H1 (cell line): Measurements from ENCODE around the gene MAP1B. TPM values are rescaled to one million over a fixed set of nuclear protein-coding genes. Genes with fewer than 3 reads are reported as not detected.

Experiments used
- CTCF ChIA-PET: fragments of 300-600 bp; sonication (Branson Sonifier 250); formaldehyde crosslinking; loops from one replicate; lab custom pipeline; 2021; ENCODE audit not compliant: partially characterized antibody; lab: Charles Lee
- POLR2A ChIA-PET: fragments of 300-600 bp; sonication (Branson Sonifier 250); formaldehyde crosslinking; loops from one replicate; lab custom pipeline; 2021; ENCODE audit warnings: inconsistent platforms; ENCODE audit not compliant: partially characterized antibody; lab: Charles Lee
- DNase-seq, 2 experiments: peaks; one replicate each; pipeline versions ENCODE4 v3.0.0 to v3.0.0-alpha.2; 2010 to 2022; ENCODE audit warnings: low spot score in 2 of 2, low read depth in 1 of 2, mixed read lengths in 1 of 2
- FAIRE-seq: peaks from 2 replicates; lab custom pipeline; 2011; peaks lifted over from hg19 to GRCh38; lab: Jason Lieb, UNC
- H2AFZ ChIP-seq: 2 replicates; pipeline ENCODE4 v1.8.1; 2012; ENCODE audit warnings: low read length, inconsistent platforms
- H2AK5ac ChIP-seq: 2 replicates; pipeline ENCODE4 v1.6.1; 2013; ENCODE audit warnings: low read depth, low read length
- H2BK120ac ChIP-seq: replicated peaks from 2 replicates; pipeline ENCODE3; 2013; ENCODE audit warnings: low read depth, low read length, inconsistent platforms
- H2BK12ac ChIP-seq: 2 replicates; pipeline ENCODE4 v1.6.1; 2013; ENCODE audit warnings: low read depth, low read length
- H2BK15ac ChIP-seq: 2 replicates; pipeline ENCODE4 v1.6.1; 2013; ENCODE audit warnings: low read length
- H2BK20ac ChIP-seq: 2 replicates; pipeline ENCODE4 v1.6.1; 2013; ENCODE audit warnings: low read length
- H2BK5ac ChIP-seq: 2 replicates; pipeline ENCODE4 v1.6.1; 2013; ENCODE audit warnings: low read depth, low read length
- H3K14ac ChIP-seq: 2 replicates; pipeline ENCODE4 v1.6.1; 2013; ENCODE audit warnings: inconsistent platforms; ENCODE audit not compliant: insufficient read length
- H3K18ac ChIP-seq: 2 replicates; pipeline ENCODE4 v1.6.1; 2013; ENCODE audit warnings: low read length; ENCODE audit errors: extremely low read depth
- H3K23ac ChIP-seq: 2 replicates; pipeline ENCODE4 v1.6.1; 2013; ENCODE audit warnings: inconsistent platforms; ENCODE audit not compliant: insufficient read length
- H3K23me2 ChIP-seq: 2 replicates; pipeline ENCODE4 v1.6.1; 2013; ENCODE audit warnings: low read depth, low read length
- H3K27ac ChIP-seq: 2 replicates; pipeline ENCODE4 v1.6.1; 2011; ENCODE audit warnings: low read depth, low read length, inconsistent platforms
- H3K27me3 ChIP-seq, 4 experiments: replicated peaks in 1 of 4; 1 replicate in 1 of 4; 2 replicates in 3 of 4; pipeline versions ENCODE4 v1.6.1 to v1.8.1; 2011 to 2013; ENCODE audit warnings: low read length in 3 of 4, mild to moderate bottlenecking in 3 of 4, inconsistent platforms in 2 of 4, mixed read lengths in 2 of 4, moderate library complexity in 1 of 4; ENCODE audit not compliant: control insufficient read depth in 3 of 4, insufficient read depth in 3 of 4; ENCODE audit errors: extremely low read depth in 1 of 4
- H3K36me3 ChIP-seq, 4 experiments: 2 replicates each; pipeline versions ENCODE4 v1.6.1 to v1.8.1; 2011 to 2013; ENCODE audit warnings: mild to moderate bottlenecking in 4 of 4, low read length in 3 of 4, moderate library complexity in 2 of 4, control low read depth in 1 of 4, inconsistent platforms in 1 of 4; ENCODE audit not compliant: insufficient read depth in 4 of 4, control insufficient read depth in 2 of 4
- H3K4ac ChIP-seq: replicated peaks from 2 replicates; pipeline ENCODE3; 2013; ENCODE audit warnings: low read length, low read depth, mixed read lengths, inconsistent platforms; ENCODE audit not compliant: insufficient read length
- H3K4me1 ChIP-seq, 4 experiments: replicated peaks in 1 of 4; 1 replicate in 1 of 4; 2 replicates in 3 of 4; pipeline versions ENCODE4 v1.6.1 to v1.8.1; 2011 to 2013; ENCODE audit warnings: low read length in 3 of 4, inconsistent platforms in 2 of 4, mixed read lengths in 1 of 4; ENCODE audit not compliant: insufficient read depth in 4 of 4, control insufficient read depth in 3 of 4
- H3K4me2 ChIP-seq, 2 experiments: 2 replicates each; pipeline versions ENCODE4 v1.6.1 to v1.8.1; 2011 to 2013; ENCODE audit warnings: low read depth in 2 of 2, low read length in 2 of 2, control low read depth in 1 of 2, inconsistent platforms in 1 of 2, mild to moderate bottlenecking in 1 of 2; ENCODE audit not compliant: insufficient read depth in 1 of 2
- H3K4me3 ChIP-seq, 4 experiments: fragments of 200-600, 300-600 bp in 1 of 4; sonication (generic), shearing (Covaris generic), sonication (Bioruptor Twin) in 1 of 4; 2 replicates each; pipeline versions ENCODE4 v1.5.1 to v1.8.1; 2011 to 2016; ENCODE audit warnings: low read length in 4 of 4, low read depth in 3 of 4, control low read depth in 2 of 4, inconsistent platforms in 2 of 4, mild to moderate bottlenecking in 2 of 4, mixed read lengths in 1 of 4, moderate library complexity in 1 of 4; ENCODE audit not compliant: insufficient read depth in 2 of 4; ENCODE audit errors: extremely low read depth in 1 of 4
- H3K56ac ChIP-seq: replicated peaks from 2 replicates; pipeline ENCODE3; 2013; ENCODE audit warnings: low read depth, mild to moderate bottlenecking, mixed read lengths, low read length, inconsistent platforms; ENCODE audit not compliant: insufficient read length
- H3K79me1 ChIP-seq: 2 replicates; pipeline ENCODE4 v1.6.1; 2013; ENCODE audit warnings: low read depth, low read length, control low read depth
- H3K79me2 ChIP-seq, 2 experiments: 2 replicates each; pipeline versions ENCODE4 v1.6.1 to v1.8.1; 2012 to 2013; ENCODE audit warnings: low read length in 2 of 2, mild to moderate bottlenecking in 2 of 2, inconsistent platforms in 1 of 2; ENCODE audit not compliant: insufficient read depth in 2 of 2, control insufficient read depth in 1 of 2
- H3K9ac ChIP-seq, 4 experiments: replicated peaks in 1 of 4; 1 replicate in 1 of 4; 2 replicates in 3 of 4; pipeline versions ENCODE4 v1.6.1 to v1.8.1; 2011 to 2013; ENCODE audit warnings: low read depth in 3 of 4, low read length in 3 of 4, control low read depth in 2 of 4, mild to moderate bottlenecking in 2 of 4, moderate library complexity in 2 of 4, inconsistent platforms in 1 of 4; ENCODE audit errors: extremely low read depth in 1 of 4
- H3K9me3 ChIP-seq, 2 experiments: 2 replicates each; pipeline versions ENCODE4 v1.6.1 to v1.8.1; 2012 to 2013; ENCODE audit warnings: mild to moderate bottlenecking in 2 of 2, moderate library complexity in 2 of 2, control low read depth in 1 of 2, inconsistent platforms in 1 of 2, low read depth in 1 of 2, low read length in 1 of 2, mixed read lengths in 1 of 2; ENCODE audit not compliant: insufficient read depth in 2 of 2
- H4K20me1 ChIP-seq, 2 experiments: replicated peaks in 1 of 2; 2 replicates each; pipeline versions ENCODE3 to v1.8.1; 2011 to 2013; ENCODE audit warnings: inconsistent platforms in 2 of 2, low read length in 2 of 2, mild to moderate bottlenecking in 1 of 2; ENCODE audit not compliant: insufficient read depth in 2 of 2, control insufficient read depth in 1 of 2
- H4K5ac ChIP-seq: 2 replicates; pipeline ENCODE4 v1.6.1; 2013; ENCODE audit warnings: low read length, low read depth, mixed read lengths, inconsistent platforms; ENCODE audit not compliant: insufficient read length
- H4K8ac ChIP-seq: 2 replicates; pipeline ENCODE4 v1.8.0; 2013; ENCODE audit warnings: mild to moderate bottlenecking, moderate library complexity, low read length, inconsistent platforms; ENCODE audit not compliant: insufficient read depth; ENCODE audit errors: extremely low read depth
- H4K91ac ChIP-seq: replicated peaks from 2 replicates; pipeline ENCODE3; 2013; ENCODE audit warnings: low read length, mixed read lengths, inconsistent platforms; ENCODE audit not compliant: insufficient read length
- CREB1 ChIP-seq: IDR thresholded peaks from 2 replicates; pipeline ENCODE4 v1.6.1; 2012; ENCODE audit warnings: inconsistent platforms
- E2F6 ChIP-seq: IDR thresholded peaks from 2 replicates; pipeline ENCODE4 v1.6.1; 2012; ENCODE audit warnings: inconsistent platforms
- FOSL1 ChIP-seq: IDR thresholded peaks from 2 replicates; pipeline ENCODE4 v1.6.1; 2011; ENCODE audit warnings: mild to moderate bottlenecking, low read depth, low read length, moderate library complexity; ENCODE audit not compliant: insufficient read depth
- GTF2F1 ChIP-seq: IDR thresholded peaks from 2 replicates; pipeline ENCODE4 v1.6.1; 2012; ENCODE audit warnings: low read depth, low read length, improper control_type of control experiment, borderline replicate concordance
- HDAC6 ChIP-seq: IDR thresholded peaks from one replicate; pipeline ENCODE4 v1.7.1; 2012; ENCODE audit warnings: low read depth, mild to moderate bottlenecking, inconsistent platforms, low read length, moderate library complexity
- PHF8 ChIP-seq: fragments of 200-600 bp; sonication (generic); conservative IDR thresholded peaks from 2 replicates; pipeline ENCODE4 v1.7.1; 2012; ENCODE audit warnings: low read depth, mild to moderate bottlenecking, inconsistent platforms, low read length, moderate library complexity
- SAP30 ChIP-seq: fragments of 300-600 bp; sonication (generic); IDR thresholded peaks from 2 replicates; pipeline ENCODE4 v1.7.1; 2012; ENCODE audit warnings: low read length, moderate library complexity, mild to moderate bottlenecking, inconsistent platforms; ENCODE audit not compliant: insufficient read depth, insufficient replicate concordance
- SP4 ChIP-seq: IDR thresholded peaks from 2 replicates; pipeline ENCODE4 v1.6.1; 2012; ENCODE audit warnings: low read length, inconsistent platforms
- WGBS, 2 experiments: shearing (Covaris generic) in 1 of 2; methylation state at CpG; one replicate each; pipeline versions ENCODE4 v1.1.6 to v1.1.7; 2013 to 2015; ENCODE audit warnings: low lambda C conversion rate in 2 of 2, mixed read lengths in 2 of 2, inconsistent platforms in 1 of 2, low coverage in 1 of 2, missing lambda C conversion rate in 1 of 2; ENCODE audit not compliant: insufficient replicate concordance in 2 of 2, insufficient coverage in 1 of 2, insufficient read length in 1 of 2; ENCODE audit errors: extremely low coverage in 1 of 2, missing lambda C conversion rate in 1 of 2; 5-methylcytosine and 5-hydroxymethylcytosine counted together
- polyA plus RNA-seq, 7 experiments: library from polyadenylated mRNA; depleted of rRNA in 3 of 7; stranded (reverse) in 5 of 7; unstranded in 2 of 7; fragments of >200 nt in 5 of 7; fragments of 200-250 nt in 2 of 7; gene quantifications; 1 replicate in 5 of 7; 2 replicates in 1 of 7; 4 replicates in 1 of 7; pipeline versions ENCODE4 v1.2.1 to v1.2.3, GENCODE V29; 2011 to 2013; ENCODE audit warnings: missing spikeins in 2 of 7, mixed read lengths in 2 of 7
- total RNA-seq: library from RNA; stranded (reverse); fragmentation: NEBNext Ultra II Directional; extraction: Animal tissue kit (Norgen Biotek cat#: 25700); gene quantifications from 2 replicates; pipeline ENCODE4 v1.2.1, GENCODE V29; 2021

The MAP1B gene
- total and polyA plus RNA-seq, 2 of the 8 experiments (the other 6 are each of a cell fraction or from before 2014, with no cell fraction given): 24.5 to 120 TPM

DNA sequence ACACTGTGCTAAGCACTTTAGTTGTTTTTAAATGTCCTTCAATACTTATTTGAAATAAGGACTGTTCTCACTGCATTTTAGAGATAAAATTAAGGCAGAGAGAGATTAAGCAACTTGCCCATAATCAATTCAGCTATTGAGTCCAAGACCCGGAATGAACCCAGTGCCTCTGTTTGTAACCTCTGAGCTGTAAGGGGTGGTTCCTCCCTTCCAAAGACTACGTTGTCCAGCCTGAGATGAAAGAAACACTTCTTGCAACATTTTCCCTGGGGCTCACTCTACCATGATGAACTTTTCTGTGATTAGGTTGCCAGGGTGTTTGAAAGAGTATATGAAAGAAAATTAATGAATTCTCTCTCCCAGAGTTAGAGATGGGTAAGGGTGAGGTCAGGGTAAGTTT, 22.0 kb upstream of the MAP1B start:
- Histone ChIP-seq H3K4me2 (no peak overlapping the region), H2BK20ac (no peak overlapping the region), H3K56ac (no peak overlapping the region), H2BK12ac (no peak overlapping the region), H3K9ac (no peak overlapping the region), H2BK5ac (no peak overlapping the region), H4K20me1 (no peaks in the 10 kb centered on the region), H3K79me1 (no peaks in the 10 kb centered on the region), H2BK120ac (no peak overlapping the region), H2BK15ac (no peak overlapping the region), H3K27me3 (peaks cover 0 to 1% (median 0%) of the 10 kb centered on the region in 4 experiments; a peak in 1 of 7 replicates), H3K4me1 (no peaks in the 10 kb centered on the region), H4K8ac (no peak overlapping the region), H3K79me2 (no peaks in the 10 kb centered on the region), H3K9me3 (no peaks in the 10 kb centered on the region), H3K27ac (no peak overlapping the region), H3K18ac (no peak overlapping the region), H4K5ac (no peak overlapping the region), H3K36me3 (no peaks in the 10 kb centered on the region), H3K23ac (no peak overlapping the region), H3K4me3 (no peak overlapping the region), H2AFZ (no peak overlapping the region), H3K14ac (no peak overlapping the region), H2AK5ac (no peak overlapping the region), H3K4ac (no peak overlapping the region), H3K23me2 (no peaks in the 10 kb centered on the region), H4K91ac (no peak overlapping the region)
- CTCF ChIA-PET: interaction anchor here (1.0 to 1.7 kb wide), 3 partner anchors 9 to 66 kb away, joined by 3 read pairs; no protein-coding TSS in a partner anchor
- TF ChIP-seq CREB1 (no peak), PHF8 (no peak), E2F6 (no peak), GTF2F1 (no peak), SAP30 (no peak), HDAC6 (no peak), SP4 (no peak), FOSL1 (no peak)
- no peak for DNase-seq
- FAIRE-seq: no peak
- WGBS, 2 experiments: 92% methylated on average over 2 of the region's 2 CpGs; no CpG with 5 or more reads in 1 of the 2 experiments
- POLR2A ChIA-PET: interaction anchor here (1.8 to 2.0 kb wide), 2 partner anchors 11 to 22 kb away, joined by 5 to 7 read pairs; partner anchors contain the start of gene MAP1B
